Cardiac muscle cell (in vitro differentiated cells and primary cell): Measurements from ENCODE around the gene CDH18. TPM values are rescaled to one million over a fixed set of nuclear protein-coding genes. Genes with fewer than 3 reads are reported as not detected.
A peak's percentile ranks its signal among the peaks of the same experiment; 100 is the strongest.

Source experiments
- DNase-seq, 2 donors: peaks; one replicate each; pipeline versions ENCODE4 v3.0.0 to v3.0.0-alpha.2; 2010 to 2017; ENCODE audit warnings: low read depth in 1 of 2, low spot score in 1 of 2
- H3K27ac ChIP-seq: fragments of 200-600 bp; sonication (generic); 2 replicates; pipeline ENCODE4 v1.5.1; 2016
- H3K27me3 ChIP-seq: fragments of 200-600 bp; sonication (generic); 2 replicates; pipeline ENCODE4 v1.6.0; 2016; ENCODE audit warnings: control low read depth
- H3K36me3 ChIP-seq: fragments of 200-600 bp; sonication (generic); 2 replicates; pipeline ENCODE4 v1.5.1; 2016; ENCODE audit warnings: control low read depth
- H3K4me1 ChIP-seq: fragments of 200-600 bp; sonication (generic); 2 replicates; pipeline ENCODE4 v1.8.1; 2017; ENCODE audit warnings: low read depth, mild to moderate bottlenecking, mixed run types
- H3K4me3 ChIP-seq: fragments of 200-600 bp; sonication (generic); 2 replicates; pipeline ENCODE4 v1.5.1; 2016; ENCODE audit warnings: mild to moderate bottlenecking
- H3K9me3 ChIP-seq: fragments of 200-600 bp; sonication (generic); 2 replicates; pipeline ENCODE4 v1.5.1; 2017; ENCODE audit warnings: low read depth, mild to moderate bottlenecking, control low read depth
- CTCF ChIP-seq: IDR thresholded peaks from 2 replicates; pipeline ENCODE4 v1.5.1; 2012; ENCODE audit warnings: low read depth, mild to moderate bottlenecking, low read length
- polyA plus RNA-seq: library from polyadenylated mRNA; unstranded; fragments of >200 nt; fragmentation: Nextera tagmentation; extraction: Ambion mirVana; gene quantifications from 2 replicates; pipeline ENCODE4 v1.2.1, GENCODE V29; 2016
- total RNA-seq: library from RNA; depleted of rRNA; stranded (reverse); fragments of >200 nt; gene quantifications from 2 replicates; pipeline ENCODE4 v1.2.3, GENCODE V29; 2016

Gene CDH18
- total and polyA plus RNA-seq, 2 experiments from 2014 or later: 0.21 to 1.2 TPM

- Histone ChIP-seq H3K4me3 (no peak overlapping the region), H3K27ac (no peak overlapping the region), H3K9me3 (no peaks in the 10 kb centered on the region), H3K36me3 (no peaks in the 10 kb centered on the region), H3K4me1 (no peaks in the 10 kb centered on the region), H3K27me3 (peaks cover 18% of the 10 kb centered on the region)
- TF ChIP-seq CTCF: no peak
- no peak for DNase-seq
Observed at GRCh38 chr5:19988457-19988856, 457 bp upstream of the CDH18 start.

- Histone ChIP-seq H3K36me3 (no peaks in the 10 kb centered on the region), H3K27ac (no peak overlapping the region), H3K4me1 (no peaks in the 10 kb centered on the region), H3K9me3 (no peaks in the 10 kb centered on the region), H3K27me3 (peaks cover 18% of the 10 kb centered on the region), H3K4me3 (no peak overlapping the region)
- no peak for TF ChIP-seq CTCF
- DNase-seq: no peak
Observed at GRCh38 chr5:19986806-19987205, 1.2 kb downstream of the CDH18 start.

GRCh38 chr5:19986031-19986619, 1.9 kb downstream of the CDH18 start:
- peak in 1 of 2 donors; percentile 7 for DNase-seq
- Histone ChIP-seq H3K9me3 (no peaks in the 10 kb centered on the region), H3K36me3 (no peaks in the 10 kb centered on the region), H3K4me3 (no peak overlapping the region), H3K27ac (no peak overlapping the region), H3K27me3 (peaks cover 18% of the 10 kb centered on the region), H3K4me1 (no peaks in the 10 kb centered on the region)
- no peak for TF ChIP-seq CTCF

GRCh38 chr5:19978476-19978875, 9.5 kb downstream of the CDH18 start:
- Histone ChIP-seq H3K27me3 (no peaks in the 10 kb centered on the region), H3K36me3 (no peaks in the 10 kb centered on the region), H3K9me3 (no peaks in the 10 kb centered on the region), H3K4me1 (no peaks in the 10 kb centered on the region), H3K4me3 (no peak overlapping the region), H3K27ac (no peak overlapping the region)
- DNase-seq: no peak
- TF ChIP-seq CTCF: no peak

- Histone ChIP-seq H3K4me3 (no peak overlapping the region), H3K4me1 (no peaks in the 10 kb centered on the region), H3K9me3 (no peaks in the 10 kb centered on the region), H3K27me3 (no peaks in the 10 kb centered on the region), H3K36me3 (no peaks in the 10 kb centered on the region), H3K27ac (no peak overlapping the region)
- DNase-seq: no peak
- no peak for TF ChIP-seq CTCF
Observed at GRCh38 chr5:19977099-19977498, 10.9 kb downstream of the CDH18 start.
